ENCODE results near the gene GAL3ST1. TPM values are rescaled to one million over a fixed set of nuclear protein-coding genes. Genes with fewer than 3 reads are reported as not detected.
A peak's percentile ranks its signal among the peaks of the same experiment; 100 is the strongest.

Gene GAL3ST1
- total RNA-seq, 4 donors from 2014 or later, result 1.1 to 2.4 TPM; not detected in 2

GRCh38 chr22:30604723-30605122, 30.3 kb upstream of the GAL3ST1 start:
- 81 to 95% methylated on average over 2 of the region's 2 CpGs for WGBS, 2 donors
- Histone ChIP-seq H3K36me3 (no peaks in the 10 kb centered on the region), H3K4me1 (peaks cover 24 to 46% (median 30%) of the 10 kb centered on the region in 3 donors), H3K27ac (no peak overlapping the region), H3K9me3 (no peaks in the 10 kb centered on the region), H3K27me3 (no peaks in the 10 kb centered on the region), H3K4me3 (no peak overlapping the region)
- intact Hi-C loops (cut with DNase I), result loop anchor here (5.0 kb wide), 1 partner anchor 332 kb away; no protein-coding TSS in a partner anchor
- DNase-seq, result no peak
- TF ChIP-seq POLR2A (IDR thresholded peaks at IDR 0.05), result no peak
- TF ChIP-seq CTCF (IDR thresholded peaks at IDR 0.05), result no peak

GRCh38 chr22:30603801-30604200, 29.3 kb upstream of the GAL3ST1 start:
- H3K27ac ChIP-seq, result no peak overlapping the region
- WGBS, 2 donors, result 54 to 73% methylated on average over 3 of the region's 3 CpGs
- intact Hi-C loops (cut with DNase I), result no loop called here
- H3K36me3 ChIP-seq, result no peaks in the 10 kb centered on the region
- H3K4me3 ChIP-seq, result no peak overlapping the region
- H3K9me3 ChIP-seq, result no peaks in the 10 kb centered on the region
- DNase-seq, result no peak
- H3K4me1 ChIP-seq, result peaks cover 17 to 36% (median 21%) of the 10 kb centered on the region in 3 donors
- TF ChIP-seq POLR2A (IDR thresholded peaks at IDR 0.05) (no peak), CTCF (IDR thresholded peaks at IDR 0.05) (no peak)
- no peaks in the 10 kb centered on the region for H3K27me3 ChIP-seq

GRCh38 chr22:30602049-30602448, 27.6 kb upstream of the GAL3ST1 start:
- no peak overlapping the region for H3K4me3 ChIP-seq
- H3K27me3 ChIP-seq, result no peaks in the 10 kb centered on the region
- intact Hi-C loops (cut with DNase I), result no loop called here
- H3K27ac ChIP-seq, result no peak overlapping the region
- no peak for DNase-seq
- peak in 3 of 6 experiments; percentile 8 to 38 (median 27) for TF ChIP-seq CTCF (IDR thresholded peaks at IDR 0.05)
- TF ChIP-seq POLR2A (IDR thresholded peaks at IDR 0.05), result no peak
- no peaks in the 10 kb centered on the region for H3K36me3 ChIP-seq
- peaks cover 1 to 19% (median 8%) of the 10 kb centered on the region in 3 donors for H3K4me1 ChIP-seq
- no peaks in the 10 kb centered on the region for H3K9me3 ChIP-seq
- 57 to 60% methylated on average over 3 of the region's 3 CpGs for WGBS, 2 donors

GRCh38 chr22:30601464-30601863, 27.0 kb upstream of the GAL3ST1 start:
- intact Hi-C loops (cut with DNase I), result no loop called here
- DNase-seq, result no peak
- 77 to 83% methylated on average over 5 of the region's 5 CpGs for WGBS, 2 donors
- Histone ChIP-seq H3K9me3 (no peaks in the 10 kb centered on the region), H3K4me3 (no peak overlapping the region), H3K27ac (no peak overlapping the region), H3K36me3 (no peaks in the 10 kb centered on the region), H3K4me1 (peaks cover 0 to 13% (median 8%) of the 10 kb centered on the region in 3 donors), H3K27me3 (no peaks in the 10 kb centered on the region)
- TF ChIP-seq POLR2A (IDR thresholded peaks at IDR 0.05), result no peak
- TF ChIP-seq CTCF (IDR thresholded peaks at IDR 0.05), result no peak

- TF ChIP-seq CTCF (IDR thresholded peaks at IDR 0.05) (no peak), POLR2A (IDR thresholded peaks at IDR 0.05) (no peak)
- WGBS, 2 donors, result 37 to 51% methylated on average over 3 of the region's 3 CpGs
- Histone ChIP-seq H3K9me3 (no peaks in the 10 kb centered on the region), H3K27me3 (no peaks in the 10 kb centered on the region), H3K4me3 (no peak overlapping the region), H3K36me3 (no peaks in the 10 kb centered on the region), H3K27ac (no peak overlapping the region), H3K4me1 (peaks cover 0 to 8% (median 4%) of the 10 kb centered on the region in 3 donors)
- intact Hi-C loops (cut with DNase I), result no loop called here
- no peak for DNase-seq
These were observed 26.5 kb upstream of the GAL3ST1 start for GRCh38 chr22:30600921-30601320.

All from esophagus squamous epithelium (tissue), 5 donors.